SK-N-SH treated with all-trans-retinoic acid at 6 μM for 48 hours (cell line): Measurements from ENCODE around the gene GDPD4.

Experiments
- CSDC2 ChIP-seq: fragments of 250-450 bp; sonication (Bioruptor Pico); IDR thresholded peaks from 2 replicates; pipeline ENCODE4 v1.5.0; 2020; ENCODE audit warnings: mild to moderate bottlenecking, moderate library complexity
- CSRNP3 ChIP-seq: fragments of 250-450 bp; sonication (Bioruptor Pico); IDR thresholded peaks from 2 replicates; pipeline ENCODE4 v1.5.1; 2021; ENCODE audit warnings: mild to moderate bottlenecking, moderate library complexity
- ESRRG ChIP-seq: fragments of 250-450 bp; sonication (Bioruptor Pico); IDR thresholded peaks from 2 replicates; pipeline ENCODE4 v1.6.1; 2021; ENCODE audit warnings: mild to moderate bottlenecking
- PATZ1 ChIP-seq: fragments of 250-450 bp; sonication (Bioruptor Pico); IDR thresholded peaks from 2 replicates; pipeline ENCODE4 v1.8.0; 2020; ENCODE audit warnings: mild to moderate bottlenecking, moderate library complexity, borderline replicate concordance

GRCh38 chr11:77252555-77253270 is 48.8 kb downstream of the GDPD4 start:
- TF ChIP-seq ESRRG (CRISPR knock-in tag), result no peak
- TF ChIP-seq CSRNP3, result no peak
- TF ChIP-seq CSDC2, result no peak
- TF ChIP-seq PATZ1, result no peak
